ENCODE measurements around the gene PDE8A. TPM values are rescaled to one million over a fixed set of nuclear protein-coding genes. Genes with fewer than 3 reads are reported as not detected.

PDE8A gene
- total RNA-seq, 4 donors from 2014 or later: 14.0 to 28.6 (median 22.2) TPM

GRCh38 chr15:85006201-85006600 is 24.5 kb downstream of the PDE8A start:
- Histone ChIP-seq H3K27ac (no peak overlapping the region), H3K4me1 (peaks cover 0 to 53% (median 25%) of the 10 kb centered on the region in 3 donors), H3K4me3 (no peak overlapping the region), H3K36me3 (no peaks in the 10 kb centered on the region), H3K27me3 (no peaks in the 10 kb centered on the region), H3K9me3 (no peaks in the 10 kb centered on the region)
- TF ChIP-seq, protein P1, sequence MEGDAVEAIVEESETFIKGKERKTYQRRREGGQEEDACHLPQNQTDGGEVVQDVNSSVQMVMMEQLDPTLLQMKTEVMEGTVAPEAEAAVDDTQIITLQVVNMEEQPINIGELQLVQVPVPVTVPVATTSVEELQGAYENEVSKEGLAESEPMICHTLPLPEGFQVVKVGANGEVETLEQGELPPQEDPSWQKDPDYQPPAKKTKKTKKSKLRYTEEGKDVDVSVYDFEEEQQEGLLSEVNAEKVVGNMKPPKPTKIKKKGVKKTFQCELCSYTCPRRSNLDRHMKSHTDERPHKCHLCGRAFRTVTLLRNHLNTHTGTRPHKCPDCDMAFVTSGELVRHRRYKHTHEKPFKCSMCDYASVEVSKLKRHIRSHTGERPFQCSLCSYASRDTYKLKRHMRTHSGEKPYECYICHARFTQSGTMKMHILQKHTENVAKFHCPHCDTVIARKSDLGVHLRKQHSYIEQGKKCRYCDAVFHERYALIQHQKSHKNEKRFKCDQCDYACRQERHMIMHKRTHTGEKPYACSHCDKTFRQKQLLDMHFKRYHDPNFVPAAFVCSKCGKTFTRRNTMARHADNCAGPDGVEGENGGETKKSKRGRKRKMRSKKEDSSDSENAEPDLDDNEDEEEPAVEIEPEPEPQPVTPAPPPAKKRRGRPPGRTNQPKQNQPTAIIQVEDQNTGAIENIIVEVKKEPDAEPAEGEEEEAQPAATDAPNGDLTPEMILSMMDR (IDR thresholded peaks at IDR 0.05): no peak
- TF ChIP-seq POLR2A (IDR thresholded peaks at IDR 0.05): no peak
- intact Hi-C loops (cut with DNase I): no loop called here
- no peak for DNase-seq
- WGBS, 2 donors: 78 to 82% methylated on average over 2 of the region's 2 CpGs

- no peak for TF ChIP-seq POLR2A (IDR thresholded peaks at IDR 0.05)
- TF ChIP-seq, protein P1 (IDR thresholded peaks at IDR 0.05): no peak
- no peak for DNase-seq
- H3K9me3 ChIP-seq: no peaks in the 10 kb centered on the region
- no peaks in the 10 kb centered on the region for H3K27me3 ChIP-seq
- 77 to 85% methylated on average over 3 of the region's 3 CpGs for WGBS, 2 donors
- H3K4me1 ChIP-seq: peaks cover 0 to 55% (median 25%) of the 10 kb centered on the region in 3 donors
- no peak overlapping the region for H3K4me3 ChIP-seq
- intact Hi-C loops (cut with DNase I): no loop called here
- no peak overlapping the region for H3K27ac ChIP-seq
- H3K36me3 ChIP-seq: no peaks in the 10 kb centered on the region
These were observed 25.0 kb downstream of the PDE8A start for GRCh38 chr15:85006655-85007054.

DNA sequence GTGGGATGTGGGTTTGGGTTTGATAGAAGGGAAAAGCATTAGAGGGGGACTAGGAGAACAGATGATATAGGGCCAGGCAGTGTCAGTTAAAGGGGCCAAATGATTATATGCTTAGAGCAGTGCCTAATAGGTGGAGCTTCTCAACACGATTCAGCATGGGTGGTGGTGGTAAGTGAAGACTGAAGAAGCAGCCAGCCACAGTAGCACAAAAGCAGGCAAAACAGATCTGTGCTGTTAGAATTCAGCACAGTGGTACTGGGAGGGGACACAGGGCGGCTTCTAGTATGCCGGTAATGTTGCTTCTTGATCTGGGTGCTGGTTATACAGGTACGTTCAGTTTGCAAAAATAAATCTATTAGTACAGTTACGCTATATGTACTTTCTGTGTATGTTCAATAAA is 25.5 kb downstream of the PDE8A start:
- Histone ChIP-seq H3K4me1 (peaks cover 0 to 55% (median 25%) of the 10 kb centered on the region in 3 donors), H3K27ac (no peak overlapping the region)
- 77 to 83% methylated on average over 5 of the region's 5 CpGs for WGBS, 2 donors

DNA sequence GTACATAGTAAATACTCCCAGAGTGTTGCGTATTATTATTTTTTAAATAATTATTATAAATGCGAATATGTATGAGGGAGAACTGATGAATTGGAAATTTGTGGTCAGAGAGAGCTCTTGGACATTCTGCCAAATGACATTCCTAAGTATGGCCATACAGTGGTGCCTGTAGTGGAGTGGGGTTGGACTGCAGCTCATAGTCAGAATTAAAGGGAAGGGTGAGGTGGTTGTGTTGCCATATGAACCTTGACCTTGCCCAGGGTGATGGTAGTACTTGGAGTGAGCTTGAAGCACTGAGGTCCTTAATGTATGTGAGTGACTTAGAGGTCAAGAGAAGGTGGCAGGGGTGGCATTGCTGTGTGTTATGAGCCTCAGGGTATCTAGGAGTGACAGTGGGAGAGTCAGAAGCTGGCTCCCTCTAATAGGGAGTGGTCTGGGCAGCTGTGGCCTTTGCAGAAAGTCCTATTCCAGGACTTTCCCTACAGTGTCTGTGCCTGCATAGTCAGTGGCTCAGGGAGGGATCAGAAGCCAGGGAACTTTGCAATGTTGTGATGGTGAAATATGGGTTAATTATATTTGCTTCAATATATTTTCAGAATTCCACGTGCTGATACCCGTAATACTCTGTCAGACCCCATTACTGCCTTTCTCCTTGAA is 26.2 kb downstream of the PDE8A start:
- no peak overlapping the region for H3K27ac ChIP-seq
- H3K9me3 ChIP-seq: no peaks in the 10 kb centered on the region
- H3K27me3 ChIP-seq: no peaks in the 10 kb centered on the region
- H3K36me3 ChIP-seq: no peaks in the 10 kb centered on the region
- H3K4me3 ChIP-seq: no peak overlapping the region
- 78 to 93% methylated on average over 4 of the region's 4 CpGs for WGBS, 2 donors
- peaks cover 0 to 51% (median 25%) of the 10 kb centered on the region in 3 donors for H3K4me1 ChIP-seq
- TF ChIP-seq, protein P1 (IDR thresholded peaks at IDR 0.05): no peak
- no peak for TF ChIP-seq POLR2A (IDR thresholded peaks at IDR 0.05)
- DNase-seq: no peak
- intact Hi-C loops (cut with DNase I): no loop called here

More for the DNA sequence above, 25.5 kb downstream of the PDE8A start:
- Histone ChIP-seq H3K36me3 (no peaks in the 10 kb centered on the region), H3K4me3 (no peak overlapping the region), H3K27me3 (no peaks in the 10 kb centered on the region), H3K9me3 (no peaks in the 10 kb centered on the region)
- intact Hi-C loops (cut with DNase I): no loop called here
- no peak for DNase-seq
- TF ChIP-seq, protein P1 (IDR thresholded peaks at IDR 0.05): no peak
- TF ChIP-seq POLR2A (IDR thresholded peaks at IDR 0.05): no peak

GRCh38 chr15:85008474-85009260 is 27.0 kb downstream of the PDE8A start:
- TF ChIP-seq POLR2A (IDR thresholded peaks at IDR 0.05): no peak
- TF ChIP-seq, protein P1 (IDR thresholded peaks at IDR 0.05): no peak
- peaks cover 0 to 51% (median 25%) of the 10 kb centered on the region in 3 donors for H3K4me1 ChIP-seq
- intact Hi-C loops (cut with DNase I): no loop called here

More at GRCh38 chr15:85008474-85009260, 27.0 kb downstream of the PDE8A start:
- WGBS, 2 donors: 74 to 78% methylated on average over 4 to 5 of the region's 5 CpGs
- H3K9me3 ChIP-seq: no peaks in the 10 kb centered on the region
- H3K27ac ChIP-seq: peak overlapping the region in 1 of 4 donors; percentile 16
- no peaks in the 10 kb centered on the region for H3K36me3 ChIP-seq
- DNase-seq: no peak
- no peaks in the 10 kb centered on the region for H3K27me3 ChIP-seq
- no peak overlapping the region for H3K4me3 ChIP-seq
